Measurements from ENCODE around the gene CAPZA2. TPM values are rescaled to one million over a fixed set of nuclear protein-coding genes. Genes with fewer than 3 reads are reported as not detected.

CAPZA2 gene
- total and polyA plus RNA-seq, 9 of the 15 experiments (the other 6 are each of a cell fraction or from before 2014, with no cell fraction given) = 67.0 to 524 (median 176) TPM

- Histone ChIP-seq H3K9me1 (ENCODE audit: control insufficient read depth, insufficient read depth, low read length) (no peaks in the 10 kb centered on the region), H3K27ac (ENCODE audit: extremely low read depth, low read depth, low read length) (no peak overlapping the region), H2AFZ (ENCODE audit: low read depth, low read length) (no peak overlapping the region), H3K9ac (ENCODE audit: insufficient read depth in 1 of 2, low read depth in 2 of 2, low read length in 2 of 2) (no peak overlapping the region), H3K79me2 (ENCODE audit: control insufficient read depth, insufficient read depth, low read length) (no peaks in the 10 kb centered on the region), H3K36me3 (ENCODE audit: control insufficient read depth, insufficient read depth, low read length) (no peaks in the 10 kb centered on the region), H3K4me1 (replicated peaks in 1 of 2; ENCODE audit: control insufficient read depth in 2 of 2, insufficient read depth in 2 of 2, low read length in 2 of 2) (no peaks in the 10 kb centered on the region), H3K9me3 (replicated peaks; ENCODE audit: control insufficient read depth, insufficient read depth, low read depth, low read length) (no peaks in the 10 kb centered on the region), H3K4me2 (ENCODE audit: insufficient read depth, low read length) (no peak overlapping the region), H3K4me3 (no peak overlapping the region), H4K20me1 (replicated peaks; ENCODE audit: control insufficient read depth, insufficient read depth, low read length) (no peaks in the 10 kb centered on the region; the same call in 1 of the 2 replicates), H3K27me3 (ENCODE audit: control insufficient read depth in 2 of 2, insufficient read depth in 2 of 2, low read length in 2 of 2) (peaks cover 7 to 14% of the 10 kb centered on the region in 2 experiments; a peak in 4 of 5 replicates)
- FAIRE-seq (no peak), ATAC-seq (no peak), DNase-seq (ENCODE audit: extremely low read depth in 1 of 4, low spot score in 3 of 4) (no peak)
- 2% methylated on average over 2 of the region's 2 CpGs for WGBS (ENCODE audit: insufficient coverage, low coverage, missing lambda C conversion rate)
- ChIA-PET POLR2A (no interaction called here), CTCF (ENCODE audit: low intra/inter-chr PET ratio) (interaction anchor here (0.7 kb wide), 1 partner anchor 9 kb away, joined by 3 read pairs; no protein-coding TSS in a partner anchor)
- no peak for TF ChIP-seq CXXC5 (CRISPR knock-in tag; IDR thresholded peaks at IDR 0.05)
- no peak for TF ChIP-seq TEAD2 (tag; IDR thresholded peaks at IDR 0.05)
- no peak for TF ChIP-seq SMAD3 (CRISPR knock-in tag; conservative IDR thresholded peaks at IDR 0.05)
- TF ChIP-seq MCM2 (IDR thresholded peaks at IDR 0.05; ENCODE audit: low read depth) = no peak
- no peak for TF ChIP-seq ATF3 (IDR thresholded peaks at IDR 0.05)
- no peak for TF ChIP-seq ATF3 (CRISPR knock-in tag; conservative IDR thresholded peaks at IDR 0.05)
- TF ChIP-seq FOXA3 (CRISPR knock-in tag; conservative IDR thresholded peaks at IDR 0.05 in 1 of 2, IDR thresholded peaks at IDR 0.05 in 1 of 2) = no peak
- no peak for TF ChIP-seq PRDM10 (IDR thresholded peaks at IDR 0.05; ENCODE audit: partially characterized antibody)
- TF ChIP-seq RBM34 (IDR thresholded peaks at IDR 0.05; ENCODE audit: borderline replicate concordance, insufficient read depth, low read length) = no peak
- TF ChIP-seq STAG1 (CRISPR knock-in tag; IDR thresholded peaks at IDR 0.05; ENCODE audit: borderline replicate concordance) = no peak
- no peak for TF ChIP-seq SMAD1 (IDR thresholded peaks at IDR 0.05; ENCODE audit: low read depth, low read length, partially characterized antibody)
- TF ChIP-seq HSF4 (CRISPR knock-in tag; IDR thresholded peaks at IDR 0.05; ENCODE audit: borderline replicate concordance) = no peak
- no peak for TF ChIP-seq ZBTB9 (CRISPR knock-in tag; IDR thresholded peaks at IDR 0.05)
- TF ChIP-seq E2F5 (CRISPR knock-in tag; IDR thresholded peaks at IDR 0.05) = no peak
- BruUV-seq (replicated peaks) = no TSS peak
- intact Hi-C loops (cut with micrococcal nuclease) = loop anchor here (2.0 kb wide), 1 partner anchor 66 kb away; no protein-coding TSS in a partner anchor
- in situ Hi-C loops (cut with MboI) = loop anchor here (5.0 kb wide), 2 partner anchors 221 to 556 kb away; no protein-coding TSS in a partner anchor
Observed at GRCh38 chr7:116812860-116813259, 49.5 kb upstream of the CAPZA2 start.

Measured in K562 (cell line).